SK-N-SH treated with all-trans-retinoic acid at 6 μM for 48 hours (cell line): Measurements from ENCODE around the gene ABCA10.

Experiments used
- ATAC-seq: fragments of 200-7000 bp; cut with Tn5 transposase; 3 replicates; pipeline ENCODE4 v1.9.1; 2020; ENCODE audit warnings: mild to moderate bottlenecking, moderate library complexity
- ARNTL ChIP-seq: fragments of 450-650 bp; formaldehyde crosslinking; IDR thresholded peaks from 2 replicates; pipeline ENCODE4 v1.5.0; 2020; ENCODE audit warnings: low read depth, mild to moderate bottlenecking, moderate library complexity, borderline replicate concordance
- BACH2 ChIP-seq: fragments of 250-450 bp; sonication (Bioruptor Pico); IDR thresholded peaks from 2 replicates; pipeline ENCODE4 v1.9.0; 2021; ENCODE audit warnings: mild to moderate bottlenecking, borderline replicate concordance
- CSDC2 ChIP-seq: fragments of 250-450 bp; sonication (Bioruptor Pico); IDR thresholded peaks from 2 replicates; pipeline ENCODE4 v1.5.0; 2020; ENCODE audit warnings: mild to moderate bottlenecking, moderate library complexity
- ESRRG ChIP-seq: fragments of 250-450 bp; sonication (Bioruptor Pico); IDR thresholded peaks from 2 replicates; pipeline ENCODE4 v1.6.1; 2021; ENCODE audit warnings: mild to moderate bottlenecking
- GLIS3 ChIP-seq: fragments of 250-450 bp; sonication (Bioruptor Pico); IDR thresholded peaks from 2 replicates; pipeline ENCODE4 v1.5.0; 2020; ENCODE audit warnings: mild to moderate bottlenecking, moderate library complexity
- ISL1 ChIP-seq: fragments of 250-450 bp; sonication (Bioruptor Pico); IDR thresholded peaks from 2 replicates; pipeline ENCODE4 v2.1.2; 2022; ENCODE audit warnings: mild to moderate bottlenecking, moderate library complexity
- OSR1 ChIP-seq: fragments of 250-450 bp; sonication (Bioruptor Pico); IDR thresholded peaks from 2 replicates; pipeline ENCODE4 v1.8.0; 2022; ENCODE audit warnings: moderate library complexity, mild to moderate bottlenecking, inconsistent platforms
- POU6F1 ChIP-seq: fragments of 250-450 bp; sonication (Bioruptor Pico); IDR thresholded peaks from 2 replicates; pipeline ENCODE4 v1.8.0; 2021; ENCODE audit warnings: low read depth, mild to moderate bottlenecking, moderate library complexity, borderline replicate concordance
- PPARA ChIP-seq: fragments of 250-450 bp; sonication (Bioruptor Pico); IDR thresholded peaks from 2 replicates; pipeline ENCODE4 v1.5.0; 2020; ENCODE audit warnings: mild to moderate bottlenecking, borderline replicate concordance
- RARB ChIP-seq: fragments of 250-450 bp; sonication (Bioruptor Pico); IDR thresholded peaks from 2 replicates; pipeline ENCODE4 v1.8.0; 2021; ENCODE audit warnings: mild to moderate bottlenecking, moderate library complexity
- SNAI2 ChIP-seq: fragments of 250-450 bp; sonication (Bioruptor Pico); IDR thresholded peaks from 2 replicates; pipeline ENCODE4 v1.5.0; 2020; ENCODE audit warnings: mild to moderate bottlenecking, moderate library complexity
- TCF4 ChIP-seq: fragments of 250-450 bp; sonication (Bioruptor Pico); IDR thresholded peaks from 2 replicates; pipeline ENCODE4 v1.8.0; 2021; ENCODE audit warnings: mild to moderate bottlenecking, moderate library complexity, borderline replicate concordance
- TOX ChIP-seq: fragments of 250-450 bp; sonication (Bioruptor Pico); IDR thresholded peaks from 2 replicates; pipeline ENCODE4 v1.8.0; 2021; ENCODE audit warnings: mild to moderate bottlenecking, moderate library complexity, borderline replicate concordance
- TSHZ2 ChIP-seq: fragments of 250-450 bp; sonication (Bioruptor Pico); IDR thresholded peaks from 2 replicates; pipeline ENCODE4 v1.5.0; 2020; ENCODE audit warnings: mild to moderate bottlenecking, moderate library complexity
- ZC3H10 ChIP-seq: fragments of 250-450 bp; sonication (Bioruptor Pico); IDR thresholded peaks from 2 replicates; pipeline ENCODE4 v1.5.1; 2021; ENCODE audit warnings: mild to moderate bottlenecking, moderate library complexity
- ZFP3 ChIP-seq: fragments of 250-450 bp; sonication (Bioruptor Pico); IDR thresholded peaks from 2 replicates; pipeline ENCODE4 v1.5.0; 2020; ENCODE audit warnings: mild to moderate bottlenecking, moderate library complexity
- ZFP30 ChIP-seq: fragments of 450-650 bp; formaldehyde crosslinking; IDR thresholded peaks from 2 replicates; pipeline ENCODE4 v1.5.0; 2022; ENCODE audit warnings: mild to moderate bottlenecking, moderate library complexity
- ZNF565 ChIP-seq: fragments of 450-650 bp; formaldehyde crosslinking; conservative IDR thresholded peaks from 2 replicates; pipeline ENCODE4 v1.5.0; 2020; ENCODE audit warnings: low read depth, mild to moderate bottlenecking, moderate library complexity
- ZNF70 ChIP-seq: fragments of 450-650 bp; formaldehyde crosslinking; IDR thresholded peaks from 2 replicates; pipeline ENCODE4 v1.5.0; 2020; ENCODE audit warnings: mild to moderate bottlenecking, moderate library complexity
- ZNF8 ChIP-seq: fragments of 450-650 bp; formaldehyde crosslinking; IDR thresholded peaks from 2 replicates; pipeline ENCODE4 v1.5.0; 2020; ENCODE audit warnings: mild to moderate bottlenecking, moderate library complexity
- TF ChIP-seq, protein P1 (sequence below): fragments of 250-450 bp; sonication (Bioruptor Pico); IDR thresholded peaks from 2 replicates; pipeline ENCODE4 v1.5.1; 2021; ENCODE audit warnings: mild to moderate bottlenecking, moderate library complexity
- TF ChIP-seq, protein P2 (sequence below): fragments of 250-450 bp; sonication (Bioruptor Pico); IDR thresholded peaks from 2 replicates; pipeline ENCODE4 v1.5.1; 2020; ENCODE audit warnings: low read depth, mild to moderate bottlenecking, moderate library complexity
- TF ChIP-seq, protein P3 (sequence below): fragments of 250-450 bp; sonication (Bioruptor Pico); IDR thresholded peaks from 2 replicates; pipeline ENCODE4 v1.8.0; 2020; ENCODE audit warnings: mild to moderate bottlenecking, moderate library complexity, borderline replicate concordance

The ABCA10 gene

DNA sequence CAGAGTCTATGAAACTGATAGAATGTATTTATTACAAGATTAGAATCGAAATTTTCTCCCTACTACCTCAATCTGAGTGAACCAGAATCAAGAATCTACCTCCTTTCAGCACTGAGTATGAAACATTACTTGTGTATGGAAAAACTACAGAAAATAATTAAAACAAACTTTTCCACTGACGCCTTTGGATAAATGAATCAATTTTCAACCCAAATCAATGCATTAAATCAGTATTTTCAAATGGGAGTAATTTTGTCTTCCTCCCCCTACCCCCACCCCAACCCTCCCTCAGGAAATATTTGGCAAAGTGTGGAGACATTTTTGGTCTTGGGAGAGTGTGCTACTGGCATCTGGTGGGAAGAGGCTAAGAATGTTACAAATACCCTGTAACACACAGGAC is 7.8 kb upstream of the ABCA10 start:
- TF ChIP-seq, protein P1, sequence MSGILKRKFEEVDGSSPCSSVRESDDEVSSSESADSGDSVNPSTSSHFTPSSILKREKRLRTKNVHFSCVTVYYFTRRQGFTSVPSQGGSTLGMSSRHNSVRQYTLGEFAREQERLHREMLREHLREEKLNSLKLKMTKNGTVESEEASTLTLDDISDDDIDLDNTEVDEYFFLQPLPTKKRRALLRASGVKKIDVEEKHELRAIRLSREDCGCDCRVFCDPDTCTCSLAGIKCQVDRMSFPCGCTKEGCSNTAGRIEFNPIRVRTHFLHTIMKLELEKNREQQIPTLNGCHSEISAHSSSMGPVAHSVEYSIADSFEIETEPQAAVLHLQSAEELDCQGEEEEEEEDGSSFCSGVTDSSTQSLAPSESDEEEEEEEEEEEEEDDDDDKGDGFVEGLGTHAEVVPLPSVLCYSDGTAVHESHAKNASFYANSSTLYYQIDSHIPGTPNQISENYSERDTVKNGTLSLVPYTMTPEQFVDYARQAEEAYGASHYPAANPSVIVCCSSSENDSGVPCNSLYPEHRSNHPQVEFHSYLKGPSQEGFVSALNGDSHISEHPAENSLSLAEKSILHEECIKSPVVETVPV, result no peak
- TF ChIP-seq SNAI2 (no peak), POU6F1 (CRISPR knock-in tag) (no peak), PPARA (no peak), ZNF70 (CRISPR knock-in tag) (no peak), BACH2 (CRISPR knock-in tag) (no peak), ZNF565 (CRISPR knock-in tag) (no peak), TSHZ2 (CRISPR knock-in tag) (no peak), OSR1 (no peak), CSDC2 (no peak), ARNTL (no peak), ZC3H10 (CRISPR knock-in tag) (no peak)
- TF ChIP-seq, all 23 proteins: peak for 0
- no peak for ATAC-seq

DNA sequence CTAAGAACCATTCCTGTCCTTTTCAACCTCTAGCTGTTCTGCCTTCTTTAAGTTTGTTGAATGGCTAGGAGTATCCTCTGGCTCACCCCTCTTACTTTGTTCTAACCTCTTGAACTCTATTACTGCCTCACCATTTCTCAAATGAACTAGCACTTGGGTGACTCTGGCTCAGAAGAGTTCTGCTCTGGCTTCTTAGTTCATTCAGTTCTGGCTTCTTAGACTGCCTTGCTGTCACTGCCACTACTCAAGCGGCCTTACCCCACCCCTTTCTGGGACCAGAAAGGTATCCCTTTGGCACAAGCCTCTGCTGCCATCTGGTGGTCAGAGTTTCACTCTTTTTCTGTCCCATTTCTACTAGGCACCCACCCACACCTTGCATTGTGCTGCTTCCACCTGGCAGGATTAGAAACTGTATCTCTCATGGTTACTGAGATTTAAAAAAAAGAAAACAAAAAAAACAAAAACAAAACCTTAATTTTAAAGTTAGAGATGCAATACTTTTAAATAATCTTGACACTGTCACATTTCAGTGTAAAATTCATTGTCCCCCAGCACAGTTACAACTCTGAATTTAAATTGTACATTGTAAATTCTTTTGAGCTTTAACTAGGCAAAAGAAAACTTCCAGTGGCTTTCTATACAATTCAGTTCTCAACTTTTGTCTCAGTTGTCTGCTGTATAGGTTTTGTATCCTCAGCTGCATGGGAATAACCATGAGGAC is 6.9 kb upstream of the ABCA10 start:
- peak; percentile 100 for ATAC-seq
- no peak for TF ChIP-seq ZNF70 (CRISPR knock-in tag)
- TF ChIP-seq ZNF565 (CRISPR knock-in tag), result no peak
- TF ChIP-seq ESRRG (CRISPR knock-in tag), result no peak
- no peak for TF ChIP-seq ARNTL
- TF ChIP-seq ISL1 (CRISPR knock-in tag), result no peak
- TF ChIP-seq ZNF8 (CRISPR knock-in tag), result no peak
- no peak for TF ChIP-seq TOX (CRISPR knock-in tag)
- no peak for TF ChIP-seq CSDC2
- TF ChIP-seq, protein P1, result no peak
- no peak for TF ChIP-seq ZFP3 (CRISPR knock-in tag)
- no peak for TF ChIP-seq GLIS3 (CRISPR knock-in tag)
- TF ChIP-seq, protein P2, sequence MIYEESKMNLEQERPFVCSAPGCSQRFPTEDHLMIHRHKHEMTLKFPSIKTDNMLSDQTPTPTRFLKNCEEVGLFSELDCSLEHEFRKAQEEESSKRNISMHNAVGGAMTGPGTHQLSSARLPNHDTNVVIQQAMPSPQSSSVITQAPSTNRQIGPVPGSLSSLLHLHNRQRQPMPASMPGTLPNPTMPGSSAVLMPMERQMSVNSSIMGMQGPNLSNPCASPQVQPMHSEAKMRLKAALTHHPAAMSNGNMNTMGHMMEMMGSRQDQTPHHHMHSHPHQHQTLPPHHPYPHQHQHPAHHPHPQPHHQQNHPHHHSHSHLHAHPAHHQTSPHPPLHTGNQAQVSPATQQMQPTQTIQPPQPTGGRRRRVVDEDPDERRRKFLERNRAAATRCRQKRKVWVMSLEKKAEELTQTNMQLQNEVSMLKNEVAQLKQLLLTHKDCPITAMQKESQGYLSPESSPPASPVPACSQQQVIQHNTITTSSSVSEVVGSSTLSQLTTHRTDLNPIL, result no peak
- no peak for TF ChIP-seq BACH2 (CRISPR knock-in tag)
- no peak for TF ChIP-seq RARB (CRISPR knock-in tag)
- TF ChIP-seq POU6F1 (CRISPR knock-in tag), result no peak

GRCh38 chr17:69232650-69233049 is 4.0 kb upstream of the ABCA10 start:
- TF ChIP-seq CSDC2, result no peak
- TF ChIP-seq GLIS3 (CRISPR knock-in tag), result no peak
- TF ChIP-seq TCF4, result no peak
- TF ChIP-seq ARNTL, result no peak
- TF ChIP-seq ZFP3 (CRISPR knock-in tag), result no peak
- TF ChIP-seq, protein P3, sequence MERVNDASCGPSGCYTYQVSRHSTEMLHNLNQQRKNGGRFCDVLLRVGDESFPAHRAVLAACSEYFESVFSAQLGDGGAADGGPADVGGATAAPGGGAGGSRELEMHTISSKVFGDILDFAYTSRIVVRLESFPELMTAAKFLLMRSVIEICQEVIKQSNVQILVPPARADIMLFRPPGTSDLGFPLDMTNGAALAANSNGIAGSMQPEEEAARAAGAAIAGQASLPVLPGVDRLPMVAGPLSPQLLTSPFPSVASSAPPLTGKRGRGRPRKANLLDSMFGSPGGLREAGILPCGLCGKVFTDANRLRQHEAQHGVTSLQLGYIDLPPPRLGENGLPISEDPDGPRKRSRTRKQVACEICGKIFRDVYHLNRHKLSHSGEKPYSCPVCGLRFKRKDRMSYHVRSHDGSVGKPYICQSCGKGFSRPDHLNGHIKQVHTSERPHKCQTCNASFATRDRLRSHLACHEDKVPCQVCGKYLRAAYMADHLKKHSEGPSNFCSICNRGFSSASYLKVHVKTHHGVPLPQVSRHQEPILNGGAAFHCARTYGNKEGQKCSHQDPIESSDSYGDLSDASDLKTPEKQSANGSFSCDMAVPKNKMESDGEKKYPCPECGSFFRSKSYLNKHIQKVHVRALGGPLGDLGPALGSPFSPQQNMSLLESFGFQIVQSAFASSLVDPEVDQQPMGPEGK (CRISPR knock-in tag), result no peak
- TF ChIP-seq ZFP30, result no peak
- no peak for TF ChIP-seq ZNF70 (CRISPR knock-in tag)
- TF ChIP-seq ISL1 (CRISPR knock-in tag), result no peak
- no peak for TF ChIP-seq BACH2 (CRISPR knock-in tag)
- TF ChIP-seq, protein P2, result no peak

More at GRCh38 chr17:69232650-69233049, 4.0 kb upstream of the ABCA10 start:
- ATAC-seq, result no peak
